Coronary artery (tissue), 2 donors: Measurements from ENCODE around the gene GOT2.
"Not testable (repeated sequence)": the region's sequence is repeated elsewhere in the genome, so short reads cannot be mapped to it uniquely, and the experiment has no call there.

Experiments used
- DNase-seq: peaks from one replicate; pipeline ENCODE4 v3.0.0-alpha.2; 2017; ENCODE audit warnings: low spot score
- H3K27ac ChIP-seq, 2 donors: fragments of 200-600 bp; sonication (generic); one replicate each; pipeline ENCODE4 v1.5.1; 2016 to 2019
- H3K4me3 ChIP-seq: fragments of 200-600 bp; sonication (generic); 2 replicates; pipeline ENCODE4 v1.5.1; 2016; ENCODE audit warnings: mild to moderate bottlenecking, moderate library complexity
- CTCF ChIP-seq: fragments of 200-600 bp; sonication (generic); IDR thresholded peaks from one replicate; pipeline ENCODE4 v1.5.1; 2019; ENCODE audit warnings: antibody characterized with exemption

GOT2 gene

GRCh38 chr16:58670177-58670576 is 63.9 kb downstream of the GOT2 start:
- no peak for DNase-seq
- TF ChIP-seq CTCF, result no peak
- Histone ChIP-seq H3K27ac (no peak overlapping the region), H3K4me3 (no peak overlapping the region)

GRCh38 chr16:58665200-58665599 is 68.9 kb downstream of the GOT2 start:
- no peak overlapping the region for H3K4me3 ChIP-seq
- no peak for TF ChIP-seq CTCF
- no peak for DNase-seq
- no peak overlapping the region for H3K27ac ChIP-seq

- no peak for DNase-seq
- TF ChIP-seq CTCF, result no peak
- Histone ChIP-seq H3K27ac (no peak overlapping the region), H3K4me3 (no peak overlapping the region)
Observed at GRCh38 chr16:58661199-58661830, 72.8 kb downstream of the GOT2 start.

- not testable (repeated sequence) for H3K27ac ChIP-seq, DNase-seq, H3K4me3 ChIP-seq
Observed at GRCh38 chr16:58659911-58660310, 74.2 kb downstream of the GOT2 start.

- H3K27ac ChIP-seq, result no peak overlapping the region
- no peak for DNase-seq
- no peak overlapping the region for H3K4me3 ChIP-seq
- no peak for TF ChIP-seq CTCF
Observed at GRCh38 chr16:58658796-58659211, 75.3 kb downstream of the GOT2 start.
